ENCODE measurements around the gene CFAP54.

CFAP54 gene

DNA sequence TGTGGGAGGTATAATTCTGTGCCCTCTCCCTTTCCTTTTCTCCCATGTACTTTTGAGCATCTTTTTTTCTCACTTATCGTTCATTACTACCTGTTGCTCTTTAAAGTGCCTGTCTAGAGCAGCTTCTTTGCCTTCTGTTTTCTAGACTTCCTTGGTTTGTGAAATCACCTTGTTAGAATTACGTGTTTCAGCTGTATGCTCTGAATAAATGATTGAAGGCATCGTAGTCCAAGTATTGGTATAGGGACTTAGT, 419.0 kb downstream of the CFAP54 start (continued):
- no peak for TF ChIP-seq ZNF391 (tag by site-specific recombination; IDR thresholded peaks at IDR 0.05; ENCODE audit: borderline replicate concordance, low read depth)

GRCh38 chr12:96912261-96912660, 422.9 kb downstream of the CFAP54 start:
- Histone ChIP-seq H3K4me3 (ENCODE audit: low read depth, low read length) (no peak overlapping the region), H3K4me1 (ENCODE audit: control insufficient read depth, insufficient read depth, low read length) (no peaks in the 10 kb centered on the region), H3K9me3 (ENCODE audit: control insufficient read depth, insufficient read depth, low read depth, low read length) (no peaks in the 10 kb centered on the region), H3K36me3 (ENCODE audit: control insufficient read depth in 2 of 2, insufficient read depth in 1 of 2, low read length in 2 of 2) (peaks cover 8 to 26% of the 10 kb centered on the region in 2 experiments), H3K27ac (ENCODE audit: extremely low read depth, low read depth, low read length) (no peak overlapping the region)
- TF ChIP-seq, protein P1, sequence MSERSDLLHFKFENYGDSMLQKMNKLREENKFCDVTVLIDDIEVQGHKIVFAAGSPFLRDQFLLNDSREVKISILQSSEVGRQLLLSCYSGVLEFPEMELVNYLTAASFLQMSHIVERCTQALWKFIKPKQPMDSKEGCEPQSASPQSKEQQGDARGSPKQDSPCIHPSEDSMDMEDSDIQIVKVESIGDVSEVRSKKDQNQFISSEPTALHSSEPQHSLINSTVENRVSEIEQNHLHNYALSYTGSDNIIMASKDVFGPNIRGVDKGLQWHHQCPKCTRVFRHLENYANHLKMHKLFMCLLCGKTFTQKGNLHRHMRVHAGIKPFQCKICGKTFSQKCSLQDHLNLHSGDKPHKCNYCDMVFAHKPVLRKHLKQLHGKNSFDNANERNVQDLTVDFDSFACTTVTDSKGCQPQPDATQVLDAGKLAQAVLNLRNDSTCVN (tag by site-specific recombination; optimal IDR thresholded peaks at IDR 0.05): no peak
- TF ChIP-seq ZFP3 (tag by site-specific recombination; IDR thresholded peaks at IDR 0.05; ENCODE audit: low read depth): no peak
- no peak for TF ChIP-seq ZNF610 (tag by site-specific recombination; IDR thresholded peaks at IDR 0.05; ENCODE audit: borderline replicate concordance)
- no peak for TF ChIP-seq ZNF354C (tag by site-specific recombination; IDR thresholded peaks at IDR 0.05; ENCODE audit: borderline replicate concordance, low read depth)
- TF ChIP-seq ZNF121 (tag by site-specific recombination; IDR thresholded peaks at IDR 0.05): no peak
- no peak for TF ChIP-seq ZNF560 (tag by site-specific recombination; IDR thresholded peaks at IDR 0.05; ENCODE audit: borderline replicate concordance)
- TF ChIP-seq, protein P2, sequence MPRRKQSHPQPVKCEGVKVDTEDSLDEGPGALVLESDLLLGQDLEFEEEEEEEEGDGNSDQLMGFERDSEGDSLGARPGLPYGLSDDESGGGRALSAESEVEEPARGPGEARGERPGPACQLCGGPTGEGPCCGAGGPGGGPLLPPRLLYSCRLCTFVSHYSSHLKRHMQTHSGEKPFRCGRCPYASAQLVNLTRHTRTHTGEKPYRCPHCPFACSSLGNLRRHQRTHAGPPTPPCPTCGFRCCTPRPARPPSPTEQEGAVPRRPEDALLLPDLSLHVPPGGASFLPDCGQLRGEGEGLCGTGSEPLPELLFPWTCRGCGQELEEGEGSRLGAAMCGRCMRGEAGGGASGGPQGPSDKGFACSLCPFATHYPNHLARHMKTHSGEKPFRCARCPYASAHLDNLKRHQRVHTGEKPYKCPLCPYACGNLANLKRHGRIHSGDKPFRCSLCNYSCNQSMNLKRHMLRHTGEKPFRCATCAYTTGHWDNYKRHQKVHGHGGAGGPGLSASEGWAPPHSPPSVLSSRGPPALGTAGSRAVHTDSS (tag by site-specific recombination; IDR thresholded peaks at IDR 0.05): no peak
- TF ChIP-seq ZNF76 (tag by site-specific recombination; IDR thresholded peaks at IDR 0.05; ENCODE audit: borderline replicate concordance, low read depth): no peak
- TF ChIP-seq ZNF747 (tag by site-specific recombination; IDR thresholded peaks at IDR 0.05): no peak
- TF ChIP-seq ZIC2 (tag by site-specific recombination; IDR thresholded peaks at IDR 0.05): no peak
- no peak for TF ChIP-seq HOXC10 (CRISPR knock-in tag; IDR thresholded peaks at IDR 0.05)
- no peak for TF ChIP-seq KLF16 (tag by site-specific recombination; IDR thresholded peaks at IDR 0.05)
- no peak for TF ChIP-seq ZNF211 (tag by site-specific recombination; IDR thresholded peaks at IDR 0.05; ENCODE audit: low read depth)
- TF ChIP-seq ZXDB (tag by site-specific recombination; IDR thresholded peaks at IDR 0.05): no peak
- TF ChIP-seq, protein P3, sequence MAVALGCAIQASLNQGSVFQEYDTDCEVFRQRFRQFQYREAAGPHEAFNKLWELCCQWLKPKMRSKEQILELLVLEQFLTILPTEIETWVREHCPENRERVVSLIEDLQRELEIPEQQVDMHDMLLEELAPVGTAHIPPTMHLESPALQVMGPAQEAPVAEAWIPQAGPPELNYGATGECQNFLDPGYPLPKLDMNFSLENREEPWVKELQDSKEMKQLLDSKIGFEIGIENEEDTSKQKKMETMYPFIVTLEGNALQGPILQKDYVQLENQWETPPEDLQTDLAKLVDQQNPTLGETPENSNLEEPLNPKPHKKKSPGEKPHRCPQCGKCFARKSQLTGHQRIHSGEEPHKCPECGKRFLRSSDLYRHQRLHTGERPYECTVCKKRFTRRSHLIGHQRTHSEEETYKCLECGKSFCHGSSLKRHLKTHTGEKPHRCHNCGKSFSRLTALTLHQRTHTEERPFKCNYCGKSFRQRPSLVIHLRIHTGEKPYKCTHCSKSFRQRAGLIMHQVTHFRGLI (tag by site-specific recombination; IDR thresholded peaks at IDR 0.05): no peak
- no peak for TF ChIP-seq ZNF324 (tag by site-specific recombination; IDR thresholded peaks at IDR 0.05)
- no peak for TF ChIP-seq ZNF514 (tag by site-specific recombination; IDR thresholded peaks at IDR 0.05)
- TF ChIP-seq ZNF146 (tag by site-specific recombination; IDR thresholded peaks at IDR 0.05): no peak
- TF ChIP-seq ZSCAN23 (tag by site-specific recombination; IDR thresholded peaks at IDR 0.05): no peak
- TF ChIP-seq ZNF768 (tag by site-specific recombination; IDR thresholded peaks at IDR 0.05): no peak
- ChIA-PET CTCF (interaction anchor here (1.5 kb wide), 1 partner anchor 28 kb away, joined by 3 read pairs; no protein-coding TSS in a partner anchor), POLR2A (no interaction called here)

GRCh38 chr12:96912943-96913342, 423.6 kb downstream of the CFAP54 start:
- ChIA-PET POLR2A (no interaction called here), CTCF (interaction anchor here (0.7 to 1.5 kb wide), 2 partner anchors 27 to 83 kb away, joined by 3 read pairs; no protein-coding TSS in a partner anchor)
- Histone ChIP-seq H3K27ac (ENCODE audit: extremely low read depth, low read depth, low read length) (no peak overlapping the region), H3K4me3 (ENCODE audit: low read depth, low read length) (no peak overlapping the region), H3K36me3 (ENCODE audit: control insufficient read depth in 2 of 2, insufficient read depth in 1 of 2, low read length in 2 of 2) (peaks cover 8 to 26% of the 10 kb centered on the region in 2 experiments), H3K4me1 (ENCODE audit: control insufficient read depth, insufficient read depth, low read length) (no peaks in the 10 kb centered on the region), H3K9me3 (ENCODE audit: control insufficient read depth, insufficient read depth, low read depth, low read length) (no peaks in the 10 kb centered on the region)
- TF ChIP-seq ZNF529 (tag by site-specific recombination; IDR thresholded peaks at IDR 0.05; ENCODE audit: insufficient replicate concordance) (no peak), ZNF654 (tag by site-specific recombination; IDR thresholded peaks at IDR 0.05; ENCODE audit: low read depth) (no peak), ZNF416 (tag by site-specific recombination; IDR thresholded peaks at IDR 0.05) (no peak), EGR2 (tag by site-specific recombination; IDR thresholded peaks at IDR 0.05; ENCODE audit: low read depth) (no peak), ZNF266 (tag by site-specific recombination; IDR thresholded peaks at IDR 0.05; ENCODE audit: low read depth) (no peak)
